HG03025 (cell line): ENCODE data around the gene PKP2.
"Not testable (repeated sequence)": the region's sequence is repeated elsewhere in the genome, so short reads cannot be mapped to it uniquely, and the experiment has no call there.

ENCODE experiments used
- ATAC-seq: cut with Tn5 transposase; IDR thresholded peaks from one replicate; pipeline ENCODE4 v1.9.1; 2021; ENCODE audit warnings: mild to moderate bottlenecking, moderate library complexity; ENCODE audit not compliant: unreplicated experiment, low FRiP score

PKP2 gene

DNA sequence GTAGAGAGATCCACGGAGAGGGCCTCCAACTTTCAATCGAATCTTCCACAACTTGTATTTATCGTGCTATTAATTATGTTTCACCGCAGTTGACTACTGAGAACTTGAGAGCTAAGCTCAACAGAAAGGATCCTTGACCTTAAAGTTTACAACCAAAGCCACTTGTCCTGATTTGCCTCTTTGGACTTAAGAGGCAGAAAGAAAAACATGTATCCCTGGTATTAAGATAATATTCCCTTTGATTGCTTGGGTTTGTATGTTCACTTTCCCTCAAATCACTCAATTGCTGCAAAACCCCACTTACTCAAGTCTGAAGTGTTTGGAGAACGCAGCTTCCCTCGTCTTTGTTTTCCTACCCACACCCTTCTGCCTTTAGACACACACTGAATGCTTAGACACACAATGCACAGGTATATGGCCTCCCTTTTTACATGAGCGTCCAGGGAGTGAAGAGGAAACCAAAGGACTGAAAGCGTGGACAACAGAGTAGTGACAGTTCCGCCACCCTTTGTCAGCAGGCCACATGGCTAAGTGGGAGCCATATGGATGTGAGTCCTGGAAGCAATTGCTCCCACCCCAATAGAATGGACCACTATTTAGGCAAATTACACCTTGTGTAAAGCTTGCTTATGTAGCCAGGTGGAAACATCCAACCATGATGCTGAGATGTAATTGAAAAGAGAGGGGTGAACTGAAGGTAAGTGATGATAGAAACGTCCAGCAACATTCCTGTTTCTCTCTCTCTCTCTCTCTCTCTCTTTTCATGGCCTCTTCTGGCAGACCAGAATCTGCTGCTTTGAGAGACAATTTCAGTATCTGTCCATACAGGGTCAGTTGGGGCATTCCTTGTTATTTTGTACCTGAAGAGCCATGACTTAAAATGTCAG is 1.4 kb upstream of the PKP2 start:
- no peak for ATAC-seq

DNA sequence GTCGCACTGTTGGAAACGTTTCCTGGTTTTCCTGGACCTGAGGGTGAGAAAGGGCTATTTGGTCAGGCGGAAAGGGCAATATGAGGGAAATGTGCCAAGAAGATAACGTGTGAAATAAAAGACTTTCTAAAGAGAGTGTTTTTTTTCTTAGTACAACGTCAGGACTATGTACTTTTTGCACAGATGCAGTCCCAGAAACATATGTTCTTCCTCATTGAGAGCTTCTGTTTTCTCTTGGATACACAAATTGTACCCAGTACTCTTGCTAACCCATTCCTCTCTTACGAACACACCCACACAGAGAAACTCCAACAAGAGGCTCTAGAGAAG is 669 bp upstream of the PKP2 start:
- no peak for ATAC-seq

DNA sequence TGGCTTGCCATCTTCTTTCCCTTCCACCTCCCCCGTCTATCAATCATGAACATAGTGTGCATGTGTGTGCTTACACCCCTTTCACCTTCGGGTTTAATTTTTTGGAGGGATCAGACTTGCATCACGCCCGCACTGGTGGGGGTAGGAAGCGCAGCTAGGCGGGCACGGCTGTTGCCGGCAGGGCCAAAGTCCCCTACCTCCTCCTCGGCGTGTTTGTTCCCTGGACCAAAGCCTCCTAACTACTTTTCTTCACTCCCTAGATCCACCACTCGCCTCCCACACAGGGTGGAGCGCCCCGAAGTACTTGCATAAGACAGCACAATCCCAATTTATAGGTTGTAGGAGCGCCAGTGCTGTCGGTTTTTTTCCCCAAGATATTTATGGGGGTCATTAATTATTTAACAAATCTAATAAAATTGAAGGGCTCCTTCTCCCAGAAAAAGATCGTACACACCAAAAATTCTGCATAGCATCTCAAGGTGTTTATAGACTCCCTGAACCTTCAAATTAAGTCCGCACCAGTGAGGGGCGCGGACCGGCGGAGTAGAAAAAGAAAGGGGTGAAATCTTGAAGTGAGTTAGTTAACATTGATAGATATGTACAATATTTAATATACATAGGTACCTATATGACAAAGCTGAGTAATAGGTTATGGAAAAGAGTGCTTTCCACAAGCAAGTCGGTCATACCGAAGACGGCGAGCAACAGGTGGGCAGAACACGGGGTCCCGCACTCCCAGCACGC is 717 bp downstream of the PKP2 start:
- no peak for ATAC-seq

DNA sequence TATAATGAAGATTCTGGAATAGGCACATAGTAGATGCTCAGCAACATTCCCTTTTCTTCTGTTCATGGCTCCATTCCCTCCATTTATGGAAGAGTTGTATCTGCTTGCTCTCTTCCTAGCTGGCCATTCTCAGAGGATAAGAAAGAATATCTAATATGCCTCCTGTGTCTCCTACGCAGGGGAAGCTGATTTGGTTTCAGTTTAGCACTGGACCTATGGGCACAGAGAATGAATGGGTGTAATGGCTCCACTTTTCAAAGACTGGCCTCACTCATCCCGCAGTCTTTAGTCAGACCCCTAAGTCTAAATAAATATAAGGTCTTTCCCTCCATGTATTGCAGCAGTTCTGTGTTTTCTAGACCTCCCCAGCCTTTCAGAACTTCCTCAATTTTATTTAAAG is 2.0 kb downstream of the PKP2 start:
- no peak for ATAC-seq

DNA sequence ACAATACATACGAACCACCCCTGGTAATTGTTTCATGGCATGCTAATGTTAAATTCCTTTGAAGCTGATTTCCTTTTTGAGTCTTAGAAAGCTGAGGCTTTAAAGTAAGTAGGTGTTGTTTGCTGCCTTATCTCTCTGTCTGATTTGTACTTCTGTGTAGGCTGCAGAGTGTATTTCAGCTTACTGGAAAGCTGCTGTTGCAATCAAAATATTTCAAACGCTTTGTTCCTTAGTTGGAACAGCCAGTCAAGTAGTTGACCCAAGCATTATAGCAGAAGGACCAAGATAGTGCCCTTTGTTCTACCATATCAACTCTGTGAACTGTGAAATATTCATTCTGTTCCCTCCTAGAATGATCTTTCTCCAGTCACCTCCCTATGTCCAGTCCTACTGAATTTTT is 3.1 kb downstream of the PKP2 start:
- ATAC-seq = no peak

DNA sequence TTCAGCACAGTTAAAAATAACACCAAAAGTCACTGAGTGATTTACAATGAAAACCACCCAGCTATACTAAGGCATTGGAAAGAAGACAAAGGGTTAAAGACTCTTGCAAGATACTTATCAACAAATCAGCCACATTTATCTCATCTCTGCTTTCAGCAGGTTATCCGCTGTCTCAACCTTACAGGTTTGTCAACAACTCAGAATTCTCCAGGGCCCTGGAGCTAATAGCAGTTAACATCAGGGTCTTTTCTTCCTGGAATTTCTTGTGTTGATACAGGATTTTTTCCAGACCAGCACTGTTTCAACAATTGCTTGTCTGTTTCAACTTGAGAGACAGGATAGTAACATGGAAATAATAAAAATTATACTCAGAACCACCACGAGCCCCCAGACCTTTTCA is 3.5 kb downstream of the PKP2 start:
- no peak for ATAC-seq

DNA sequence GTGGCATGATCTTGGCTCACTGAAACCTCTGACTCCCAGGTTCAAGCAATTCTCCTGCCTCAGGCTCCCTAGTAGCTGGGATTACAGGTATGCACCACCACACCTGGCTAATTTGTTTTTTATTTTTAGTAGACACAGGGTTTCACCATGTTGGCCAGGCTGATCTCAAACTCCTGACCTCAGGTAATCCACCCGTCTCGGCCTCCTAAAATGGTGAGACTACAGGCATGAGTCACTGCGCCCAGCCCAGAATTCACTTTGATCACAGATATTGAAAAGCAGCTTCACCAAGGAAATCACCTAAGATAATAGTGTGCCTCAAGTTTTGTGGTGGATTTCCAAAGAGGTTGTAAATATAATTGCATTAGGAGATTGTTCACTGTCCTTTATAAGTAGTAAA is 4.2 kb downstream of the PKP2 start:
- ATAC-seq = not testable (repeated sequence)

DNA sequence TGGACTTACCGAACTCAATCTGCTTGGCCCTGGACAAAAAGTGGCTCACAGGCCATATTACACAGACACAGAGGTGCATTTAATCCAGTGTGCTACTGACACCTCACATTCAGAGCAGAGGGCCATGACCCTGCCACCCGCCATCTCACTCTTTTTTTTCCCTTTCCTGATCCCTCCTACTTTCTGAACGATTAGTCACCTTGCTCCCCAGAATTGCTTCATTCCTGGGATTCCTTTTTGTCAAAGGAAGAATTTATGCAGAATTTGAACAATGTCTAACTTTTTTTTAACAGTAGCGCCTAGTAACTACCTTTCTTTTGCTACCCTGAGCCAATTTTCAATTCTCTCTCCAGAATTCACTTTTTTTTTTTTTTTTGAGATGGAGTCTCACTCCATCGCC is 4.6 kb downstream of the PKP2 start:
- no peak for ATAC-seq

DNA sequence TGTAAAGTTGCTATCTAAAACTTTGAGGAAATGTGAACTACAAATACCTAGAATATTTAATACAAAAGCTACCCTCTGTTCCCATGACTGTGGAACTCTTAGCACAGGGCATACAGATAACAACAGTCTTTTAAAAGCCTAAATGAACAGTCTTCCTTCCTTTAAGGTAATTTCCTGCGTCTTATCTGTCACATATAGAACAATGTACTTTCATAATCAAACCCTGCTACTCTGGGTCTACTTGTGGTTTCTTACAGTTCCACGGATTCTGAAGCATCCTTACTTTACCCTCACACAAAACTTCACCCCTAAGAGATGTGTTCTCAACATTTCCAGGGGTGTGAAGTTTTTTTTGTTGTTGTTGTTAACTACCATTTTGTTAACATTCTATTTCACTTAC is 5.1 kb downstream of the PKP2 start:
- ATAC-seq = no peak

DNA sequence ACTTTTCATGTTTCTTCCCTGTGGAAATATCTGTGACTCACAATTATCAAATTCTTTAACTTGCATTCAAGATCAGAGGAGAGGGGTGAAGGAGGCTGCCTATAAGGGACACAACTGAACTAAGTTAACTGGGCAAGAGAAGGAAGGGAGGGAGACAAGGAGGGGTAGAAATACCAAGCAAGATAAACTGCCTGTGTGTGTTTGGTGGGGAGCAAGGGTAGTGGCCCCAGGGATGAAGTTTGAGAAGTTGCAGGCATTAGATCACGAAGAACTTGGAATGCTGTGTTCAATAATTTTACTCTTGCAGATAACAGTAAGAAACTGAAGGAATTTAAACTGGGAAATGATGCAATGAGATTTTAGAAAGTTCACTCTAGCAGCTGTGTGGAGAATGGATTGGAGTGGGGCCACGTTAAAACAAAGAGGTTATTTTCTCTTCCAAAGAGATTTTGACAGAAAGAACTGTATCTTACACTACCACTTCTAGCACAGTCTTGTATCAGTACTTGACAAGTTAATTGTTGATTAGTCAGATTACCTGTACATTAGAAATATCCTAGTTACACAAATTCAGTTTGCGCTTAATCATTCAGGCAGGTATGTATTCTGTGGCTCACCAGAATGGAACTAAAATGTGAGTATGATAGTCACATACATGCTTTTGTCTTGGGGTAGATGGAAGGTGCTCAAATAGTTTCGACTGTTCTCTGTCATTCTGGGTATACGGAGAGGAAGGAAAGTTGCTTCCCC is 7.4 kb downstream of the PKP2 start:
- ATAC-seq = no peak

DNA sequence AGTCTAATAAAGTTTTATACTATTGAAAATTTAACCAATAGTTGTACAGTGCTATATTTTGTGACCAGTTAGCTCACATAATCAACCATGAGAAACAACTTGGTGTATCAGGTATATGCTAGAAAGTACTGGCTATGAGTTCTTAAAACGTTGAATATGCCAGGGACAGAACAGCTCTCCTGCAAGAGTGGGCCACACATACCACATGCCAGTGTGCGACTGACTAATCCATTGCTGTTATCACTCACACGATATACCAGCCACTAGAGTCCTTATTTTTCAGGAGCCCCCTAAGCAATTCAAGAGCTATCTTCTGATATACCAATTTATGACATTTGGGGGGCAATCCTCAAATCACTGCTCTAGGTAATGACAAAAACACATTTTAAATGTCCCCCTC is 9.5 kb downstream of the PKP2 start:
- ATAC-seq = no peak

DNA sequence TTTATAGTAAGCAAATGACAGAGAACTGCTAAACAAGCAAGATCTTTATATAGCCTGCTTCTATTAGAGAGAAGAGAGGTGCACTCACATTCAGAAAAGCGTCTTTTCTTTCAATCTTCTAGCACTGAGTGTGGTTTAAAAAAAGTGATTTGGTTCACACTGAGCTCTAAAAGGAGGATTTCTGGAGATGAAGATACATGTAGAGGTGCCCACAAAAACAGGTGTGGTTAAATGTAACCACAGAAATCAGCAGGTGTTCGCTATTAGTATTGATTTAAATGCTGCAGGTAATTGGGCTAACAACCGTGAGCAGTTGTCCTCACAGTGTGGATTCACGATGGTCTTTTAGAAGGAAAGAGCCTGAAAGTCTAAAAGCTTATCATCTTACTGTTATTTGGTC is 10.7 kb downstream of the PKP2 start:
- ATAC-seq = no peak

DNA sequence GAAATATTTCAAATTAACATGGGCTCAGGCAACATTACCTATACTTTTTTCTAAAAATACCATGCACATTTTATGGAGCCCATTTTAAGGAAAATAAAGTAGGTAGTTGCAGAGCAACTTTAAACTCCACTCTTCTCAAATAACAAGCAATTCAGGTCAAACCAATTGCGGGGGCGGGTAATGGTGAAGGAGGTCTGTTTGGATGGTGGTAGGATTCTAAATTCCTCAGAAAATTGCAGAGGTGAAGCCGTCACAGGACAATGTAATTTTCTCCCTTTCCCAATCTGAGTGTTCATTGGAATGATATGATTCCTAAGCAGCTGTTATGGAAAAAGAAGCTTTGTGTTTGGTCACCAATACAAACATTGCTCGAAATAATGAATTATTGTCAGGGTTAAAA is 11.6 kb downstream of the PKP2 start:
- no peak for ATAC-seq

DNA sequence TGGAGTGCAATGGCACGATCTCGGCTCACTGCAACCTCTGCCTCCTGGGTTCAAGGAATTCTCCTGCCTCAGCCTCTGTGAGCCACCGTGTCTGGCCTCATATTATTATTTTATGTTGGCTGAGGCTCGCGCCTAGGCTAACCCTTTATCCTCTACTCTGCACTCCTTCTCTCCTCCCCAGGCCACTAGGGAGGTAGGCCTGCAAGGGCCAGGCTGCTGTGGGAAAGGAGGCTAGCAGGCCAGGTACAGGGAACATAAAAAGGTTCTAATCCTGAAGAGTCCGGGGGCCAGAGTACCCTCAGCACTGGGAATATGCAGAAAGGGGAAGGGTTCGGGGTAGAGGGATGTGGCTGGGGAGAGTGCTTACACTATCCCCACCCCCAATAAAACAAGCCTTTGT is 14.9 kb downstream of the PKP2 start:
- no peak for ATAC-seq

DNA sequence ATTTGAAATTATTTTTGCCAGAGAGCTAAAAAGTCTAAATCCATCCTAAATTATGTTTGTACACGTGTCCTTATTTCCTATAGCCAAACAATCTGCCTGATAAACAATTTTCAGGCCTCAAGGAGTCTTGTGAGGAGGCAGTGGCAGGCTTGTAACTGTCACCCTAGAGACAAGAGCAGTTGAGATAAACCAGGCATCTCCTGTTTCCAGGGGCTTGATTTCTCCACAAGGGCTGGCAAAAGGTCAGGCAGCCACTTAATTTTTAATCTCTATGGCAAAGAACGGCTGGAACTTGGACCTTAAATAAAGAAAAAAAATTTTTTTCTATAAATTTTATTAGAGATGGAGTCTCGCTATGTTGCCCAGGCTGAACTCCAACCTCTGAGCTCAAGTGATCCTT is 15.5 kb downstream of the PKP2 start:
- no peak for ATAC-seq

DNA sequence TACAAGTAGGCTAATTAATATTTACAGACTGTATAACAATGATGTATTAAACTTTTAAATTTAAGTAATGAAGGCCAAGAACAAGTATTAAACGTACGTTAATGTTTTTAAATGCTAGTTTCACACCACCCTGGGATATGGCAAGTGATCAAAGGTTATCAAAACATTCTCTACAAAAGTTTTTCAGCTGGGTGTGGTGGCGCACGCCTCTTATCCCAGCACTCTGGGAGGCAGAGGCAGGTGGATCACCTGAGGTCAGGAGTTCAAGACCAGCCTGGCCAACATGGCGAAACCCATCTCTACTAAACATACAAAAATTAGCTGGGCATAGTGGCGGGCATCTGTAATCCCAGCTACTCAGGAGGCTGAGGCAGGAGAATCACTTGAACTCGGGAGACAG is 17.5 kb downstream of the PKP2 start:
- ATAC-seq = not testable (repeated sequence)

DNA sequence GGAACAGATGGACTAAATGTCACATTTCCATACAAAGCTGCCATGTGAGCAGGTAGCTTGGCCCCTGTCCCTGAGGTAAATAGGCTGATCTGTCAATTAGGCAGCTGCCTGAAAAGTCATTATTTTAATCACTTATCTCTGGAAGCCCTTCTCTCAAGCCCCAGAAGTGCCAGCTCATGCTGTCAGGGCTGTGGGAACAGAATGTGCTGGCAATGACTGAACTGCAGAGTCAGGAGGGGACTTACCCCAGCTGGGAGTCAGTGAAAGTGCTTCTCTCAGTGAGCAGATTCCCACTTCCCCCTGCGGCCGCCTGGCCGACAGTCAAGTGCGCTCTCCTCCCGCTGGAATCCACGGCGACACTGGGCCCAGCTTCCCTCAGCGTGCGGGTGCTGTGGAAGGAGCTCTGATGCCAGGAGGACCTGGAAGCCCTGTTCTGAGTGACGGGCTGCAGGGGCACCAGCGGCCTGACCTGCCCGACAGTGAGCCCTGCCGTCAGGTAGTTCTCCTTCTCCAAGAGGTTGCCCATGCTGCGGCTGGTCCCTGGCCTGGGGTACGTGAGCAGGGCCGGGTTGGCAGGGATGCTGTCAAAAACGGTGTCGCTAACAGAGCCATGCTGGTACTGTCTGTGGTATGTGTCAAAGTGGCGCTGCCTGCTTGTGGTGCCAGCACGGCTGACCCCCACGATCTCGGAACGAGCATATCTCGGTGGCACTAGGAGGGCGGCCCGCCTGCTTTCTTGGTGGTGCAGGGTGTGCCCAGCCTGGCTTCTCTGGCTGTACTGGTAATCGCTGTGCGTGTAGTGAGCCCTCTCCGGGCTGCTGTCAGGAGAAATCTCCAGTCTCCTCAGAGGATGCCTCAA is 18.7 kb downstream of the PKP2 start:
- no peak for ATAC-seq

DNA sequence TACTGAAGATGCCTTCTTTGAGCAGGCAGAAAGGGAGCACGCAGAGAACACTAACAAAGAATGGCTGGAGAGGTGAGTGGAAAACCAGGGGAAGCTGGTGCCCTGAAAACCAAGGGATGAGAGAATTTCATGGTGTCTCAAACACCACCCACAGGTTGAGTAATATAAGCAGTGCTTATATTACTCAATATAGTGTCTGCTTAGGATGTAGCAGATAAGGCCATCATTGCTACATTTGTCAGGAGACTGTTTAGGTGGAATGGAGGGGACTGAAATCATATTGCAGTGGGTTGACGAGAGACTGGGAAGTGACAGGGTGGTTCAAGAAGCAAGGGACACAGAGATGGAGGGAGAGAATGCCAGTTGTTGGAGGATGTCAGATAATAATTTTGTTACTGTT is 20.6 kb downstream of the PKP2 start:
- no peak for ATAC-seq

DNA sequence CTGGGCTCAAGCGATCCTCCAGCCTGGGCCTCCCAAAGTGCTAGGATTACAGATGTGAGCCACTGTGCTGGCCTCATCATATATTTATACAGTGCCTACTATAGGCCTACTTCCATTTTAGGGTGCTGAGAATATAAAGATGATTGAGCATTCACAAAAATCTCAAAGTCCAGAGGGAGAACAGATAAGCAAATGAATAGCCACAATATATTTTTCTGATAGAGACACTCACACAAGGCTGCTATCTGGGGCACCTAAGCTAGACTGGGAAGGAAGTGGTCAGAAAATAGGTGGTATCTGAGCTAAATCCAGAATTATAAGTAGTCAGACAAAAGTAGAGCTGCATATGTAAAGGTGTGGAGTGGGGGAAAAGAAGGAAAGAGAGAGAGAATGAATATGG is 21.6 kb downstream of the PKP2 start:
- ATAC-seq = no peak

DNA sequence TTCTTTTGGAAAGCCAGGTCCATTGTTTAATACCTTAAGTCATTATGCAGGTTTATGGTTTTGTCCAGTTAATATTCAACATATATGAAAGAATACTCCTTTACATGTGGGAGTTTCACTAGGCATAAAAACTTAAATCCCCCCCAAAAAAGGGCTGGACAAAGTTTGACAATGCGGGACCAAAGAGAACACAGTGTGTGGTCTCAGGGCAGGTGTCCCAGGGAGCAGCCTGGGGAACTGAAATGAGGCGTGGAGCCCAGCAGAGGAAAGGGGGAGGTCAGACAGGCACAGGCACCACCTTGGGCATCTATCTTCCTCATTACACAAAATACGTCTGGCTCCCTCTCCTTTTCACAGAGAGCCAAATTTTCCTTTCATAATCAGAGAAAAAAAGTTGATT is 22.5 kb downstream of the PKP2 start:
- no peak for ATAC-seq

DNA sequence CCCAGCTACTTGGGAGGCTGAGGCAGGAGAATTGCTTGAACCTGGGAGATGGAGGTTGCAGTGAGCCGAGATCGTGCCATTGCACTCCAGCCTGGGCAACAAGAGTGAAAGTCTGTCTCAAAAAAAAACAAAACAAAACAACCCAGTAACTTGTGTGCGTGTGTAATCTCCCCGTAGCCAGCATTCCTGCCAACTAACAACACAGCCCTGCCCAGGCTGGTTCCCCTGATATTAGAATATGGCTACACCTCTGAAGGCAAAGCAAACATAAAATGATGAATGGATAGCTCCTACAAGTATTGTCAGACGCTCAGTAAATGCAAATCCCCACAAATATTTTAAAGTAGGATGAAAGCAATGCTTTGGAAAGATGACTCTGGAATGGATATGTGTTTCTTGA is 24.2 kb downstream of the PKP2 start:
- not testable (repeated sequence) for ATAC-seq
